ENCODE results near the gene TMOD1.

Gene TMOD1

GRCh38 chr9:97600531-97601227 lies 99.2 kb downstream of the TMOD1 start:
- TF ChIP-seq GATA3 (IDR thresholded peaks at IDR 0.05; ENCODE audit: low read depth, low read length) (no peak), GATA2 (IDR thresholded peaks at IDR 0.05; ENCODE audit: low read depth, low read length) (no peak)

- TF ChIP-seq GATA3 (IDR thresholded peaks at IDR 0.05; ENCODE audit: low read depth, low read length) (no peak), GATA2 (IDR thresholded peaks at IDR 0.05; ENCODE audit: low read depth, low read length) (no peak)
Measured at GRCh38 chr9:97601228-97601898, 99.9 kb downstream of the TMOD1 start.

DNA sequence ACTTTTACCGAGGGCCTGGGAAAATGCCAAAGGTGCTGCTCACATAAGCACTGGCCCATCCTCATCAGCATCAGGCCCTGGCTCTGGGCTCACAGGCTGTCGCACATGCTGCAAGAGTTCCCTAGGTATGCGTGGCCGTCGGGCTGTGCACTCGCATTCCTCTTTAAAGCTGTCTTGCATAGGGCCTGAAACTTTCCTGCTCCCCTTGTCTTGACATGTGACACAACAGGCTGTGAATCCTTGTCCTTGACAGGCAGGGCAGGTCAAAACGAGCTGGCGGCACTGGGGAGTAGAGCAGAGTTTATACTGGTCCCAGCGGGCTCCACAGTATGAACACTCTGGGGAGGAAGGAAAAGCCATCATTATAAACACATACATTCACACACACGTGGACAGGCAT lies 101.0 kb downstream of the TMOD1 start:
- TF ChIP-seq GATA3 (IDR thresholded peaks at IDR 0.05; ENCODE audit: low read depth, low read length) (no peak), GATA2 (IDR thresholded peaks at IDR 0.05; ENCODE audit: low read depth, low read length) (no peak)

GRCh38 chr9:97604901-97605645 lies 103.6 kb downstream of the TMOD1 start:
- no peak for TF ChIP-seq GATA3 (IDR thresholded peaks at IDR 0.05; ENCODE audit: low read depth, low read length)
- TF ChIP-seq GATA2 (IDR thresholded peaks at IDR 0.05; ENCODE audit: low read depth, low read length): no peak

GRCh38 chr9:97615439-97616072 lies 114.1 kb downstream of the TMOD1 start:
- no peak for TF ChIP-seq GATA3 (IDR thresholded peaks at IDR 0.05; ENCODE audit: low read depth, low read length)
- no peak for TF ChIP-seq GATA2 (IDR thresholded peaks at IDR 0.05; ENCODE audit: low read depth, low read length)

DNA sequence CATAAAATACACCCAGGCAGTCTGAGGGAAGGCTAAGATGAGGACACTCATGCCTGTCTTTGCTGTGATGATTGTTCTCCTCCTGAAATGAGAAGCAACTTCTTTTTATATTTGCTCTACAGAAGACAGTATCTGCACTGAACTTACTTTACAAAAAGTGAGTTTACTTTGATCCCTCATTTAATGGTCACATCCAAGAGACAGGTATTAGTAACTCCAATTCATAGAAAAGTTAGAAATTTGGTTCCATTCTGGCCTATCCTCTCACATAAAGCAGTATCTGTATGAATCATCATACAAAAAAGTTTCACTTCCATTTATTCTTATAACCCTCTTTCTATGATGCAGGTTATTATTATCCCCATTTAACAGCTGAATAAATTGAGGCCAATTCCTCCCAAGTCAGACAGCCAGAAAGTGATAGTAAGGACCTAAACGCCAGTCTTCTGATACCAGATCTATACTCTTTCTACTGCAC lies 116.5 kb downstream of the TMOD1 start:
- TF ChIP-seq GATA2 (IDR thresholded peaks at IDR 0.05; ENCODE audit: low read depth, low read length): no peak
- no peak for TF ChIP-seq GATA3 (IDR thresholded peaks at IDR 0.05; ENCODE audit: low read depth, low read length)

- no peak for TF ChIP-seq GATA2 (IDR thresholded peaks at IDR 0.05; ENCODE audit: low read depth, low read length)
- no peak for TF ChIP-seq GATA3 (IDR thresholded peaks at IDR 0.05; ENCODE audit: low read depth, low read length)
Measured at GRCh38 chr9:97623946-97624345, 122.5 kb downstream of the TMOD1 start.

GRCh38 chr9:97625620-97626019 lies 124.2 kb downstream of the TMOD1 start:
- TF ChIP-seq GATA3 (IDR thresholded peaks at IDR 0.05; ENCODE audit: low read depth, low read length): no peak
- TF ChIP-seq GATA2 (IDR thresholded peaks at IDR 0.05; ENCODE audit: low read depth, low read length): no peak

DNA sequence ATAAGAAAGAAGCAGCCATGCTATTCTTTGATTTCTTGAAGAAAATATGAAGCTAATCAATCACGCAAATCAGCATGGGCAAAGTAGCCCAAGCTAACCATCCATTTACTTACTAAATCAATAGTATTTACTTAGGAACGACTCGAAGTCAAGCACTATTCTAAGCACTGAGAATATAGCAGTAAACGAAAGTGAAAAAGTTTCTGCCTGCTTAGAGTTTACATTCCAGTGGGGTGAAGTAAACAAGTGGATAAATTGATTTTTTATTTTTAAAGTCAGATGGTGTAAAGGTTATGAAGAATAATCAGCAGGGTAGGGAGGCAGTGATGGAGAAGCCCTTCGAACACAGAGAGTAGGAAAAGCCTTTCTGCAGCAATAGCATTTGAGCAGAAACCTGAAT lies 126.2 kb downstream of the TMOD1 start:
- no peak for TF ChIP-seq GATA3 (IDR thresholded peaks at IDR 0.05; ENCODE audit: low read depth, low read length)
- TF ChIP-seq GATA2 (IDR thresholded peaks at IDR 0.05; ENCODE audit: low read depth, low read length): no peak

DNA sequence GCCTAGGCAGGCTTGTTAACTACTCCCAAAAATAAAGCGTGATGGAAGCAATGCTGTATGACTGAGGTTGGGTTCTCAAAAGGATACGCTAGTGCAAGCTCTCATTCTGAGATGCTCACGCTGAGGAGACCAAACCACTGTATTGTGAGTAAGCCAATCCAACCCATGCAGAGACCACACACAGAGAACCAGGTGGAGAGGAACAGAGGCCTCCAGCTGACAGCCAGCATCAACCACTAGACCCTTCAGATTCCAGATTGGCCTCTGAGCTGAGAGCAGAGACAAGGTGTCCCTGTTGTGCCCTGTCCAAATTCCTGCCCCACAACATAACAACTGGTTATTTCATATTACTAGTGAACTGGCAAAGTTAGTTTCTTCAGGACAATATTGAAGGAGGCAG lies 127.2 kb downstream of the TMOD1 start:
- TF ChIP-seq GATA2 (IDR thresholded peaks at IDR 0.05; ENCODE audit: low read depth, low read length): no peak
- TF ChIP-seq GATA3 (IDR thresholded peaks at IDR 0.05; ENCODE audit: low read depth, low read length): no peak

DNA sequence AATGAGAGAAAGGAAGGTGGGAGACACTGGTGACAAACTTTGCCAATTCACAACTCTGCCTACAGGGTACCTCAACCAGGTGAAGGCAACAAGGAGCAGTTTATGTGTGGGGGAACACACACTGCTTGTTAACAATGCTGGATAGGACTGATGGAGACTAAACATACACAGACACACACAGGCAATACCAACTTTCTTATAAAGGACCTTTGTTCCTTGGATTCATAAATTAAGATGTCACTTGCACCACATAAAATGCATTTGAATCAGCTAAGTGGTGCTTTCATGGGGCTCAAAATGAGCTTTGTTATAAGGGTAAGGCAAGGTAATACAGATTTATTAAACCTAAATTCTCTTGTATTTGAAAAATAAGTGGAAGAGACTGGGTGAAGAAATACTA lies 127.7 kb downstream of the TMOD1 start:
- no peak for TF ChIP-seq GATA3 (IDR thresholded peaks at IDR 0.05; ENCODE audit: low read depth, low read length)
- no peak for TF ChIP-seq GATA2 (IDR thresholded peaks at IDR 0.05; ENCODE audit: low read depth, low read length)

- TF ChIP-seq GATA3 (IDR thresholded peaks at IDR 0.05; ENCODE audit: low read depth, low read length) (no peak), GATA2 (IDR thresholded peaks at IDR 0.05; ENCODE audit: low read depth, low read length) (no peak)
Measured at GRCh38 chr9:97630591-97630990, 129.1 kb downstream of the TMOD1 start.

GRCh38 chr9:97632248-97632984 lies 130.9 kb downstream of the TMOD1 start:
- no peak for TF ChIP-seq GATA2 (IDR thresholded peaks at IDR 0.05; ENCODE audit: low read depth, low read length)
- no peak for TF ChIP-seq GATA3 (IDR thresholded peaks at IDR 0.05; ENCODE audit: low read depth, low read length)

Measured in SH-SY5Y (cell line).